ENCODE data around the gene DHRSX.
"Not testable (repeated sequence)": the region's sequence is repeated elsewhere in the genome, so short reads cannot be mapped to it uniquely, and the experiment has no call there.

DHRSX gene

GRCh38 chrX:2474963-2475726 is 25.6 kb downstream of the DHRSX start:
- DNase-seq (ENCODE audit: low read depth): no peak

GRCh38 chrX:2474280-2474962 is 26.4 kb downstream of the DHRSX start:
- no peak for DNase-seq (ENCODE audit: low read depth)

GRCh38 chrX:2473064-2473463 is 27.7 kb downstream of the DHRSX start:
- DNase-seq (ENCODE audit: low read depth): not testable (repeated sequence)

- no peak for DNase-seq (ENCODE audit: low read depth)
Observed at GRCh38 chrX:2471641-2472040, 29.1 kb downstream of the DHRSX start.

- DNase-seq (ENCODE audit: low read depth): not testable (repeated sequence)
Observed at GRCh38 chrX:2471126-2471525, 29.6 kb downstream of the DHRSX start.

- not testable (repeated sequence) for DNase-seq (ENCODE audit: low read depth)
Observed at GRCh38 chrX:2469852-2470251, 30.9 kb downstream of the DHRSX start.

GRCh38 chrX:2469196-2469685 is 31.5 kb downstream of the DHRSX start:
- DNase-seq (ENCODE audit: low read depth): no peak

GRCh38 chrX:2468261-2469195 is 32.2 kb downstream of the DHRSX start:
- no peak for DNase-seq (ENCODE audit: low read depth)

- DNase-seq (ENCODE audit: low read depth): no peak
Observed at GRCh38 chrX:2466876-2467656, 33.7 kb downstream of the DHRSX start.

- no peak for DNase-seq (ENCODE audit: low read depth)
Observed at GRCh38 chrX:2464677-2465166, 36.1 kb downstream of the DHRSX start.

- DNase-seq (ENCODE audit: low read depth): no peak
Observed at GRCh38 chrX:2463973-2464676, 36.7 kb downstream of the DHRSX start.

- DNase-seq (ENCODE audit: low read depth): not testable (repeated sequence)
Observed at GRCh38 chrX:2463481-2463880, 37.3 kb downstream of the DHRSX start.

- DNase-seq (ENCODE audit: low read depth): no peak
Observed at GRCh38 chrX:2462780-2463179, 38.0 kb downstream of the DHRSX start.

GRCh38 chrX:2462074-2462473 is 38.7 kb downstream of the DHRSX start:
- no peak for DNase-seq (ENCODE audit: low read depth)

GRCh38 chrX:2461711-2462016 is 39.1 kb downstream of the DHRSX start:
- no peak for DNase-seq (ENCODE audit: low read depth)

- DNase-seq (ENCODE audit: low read depth): not testable (repeated sequence)
Observed at GRCh38 chrX:2460821-2461710, 39.7 kb downstream of the DHRSX start.

GRCh38 chrX:2460048-2460447 is 40.7 kb downstream of the DHRSX start:
- DNase-seq (ENCODE audit: low read depth): not testable (repeated sequence)

- no peak for DNase-seq (ENCODE audit: low read depth)
Observed at GRCh38 chrX:2458309-2458708, 42.5 kb downstream of the DHRSX start.

GRCh38 chrX:2457289-2458133 is 43.3 kb downstream of the DHRSX start:
- no peak for DNase-seq (ENCODE audit: low read depth)

All from HS-27A (cell line).